Measurements from ENCODE around the gene RIOK3.

The RIOK3 gene

DNA sequence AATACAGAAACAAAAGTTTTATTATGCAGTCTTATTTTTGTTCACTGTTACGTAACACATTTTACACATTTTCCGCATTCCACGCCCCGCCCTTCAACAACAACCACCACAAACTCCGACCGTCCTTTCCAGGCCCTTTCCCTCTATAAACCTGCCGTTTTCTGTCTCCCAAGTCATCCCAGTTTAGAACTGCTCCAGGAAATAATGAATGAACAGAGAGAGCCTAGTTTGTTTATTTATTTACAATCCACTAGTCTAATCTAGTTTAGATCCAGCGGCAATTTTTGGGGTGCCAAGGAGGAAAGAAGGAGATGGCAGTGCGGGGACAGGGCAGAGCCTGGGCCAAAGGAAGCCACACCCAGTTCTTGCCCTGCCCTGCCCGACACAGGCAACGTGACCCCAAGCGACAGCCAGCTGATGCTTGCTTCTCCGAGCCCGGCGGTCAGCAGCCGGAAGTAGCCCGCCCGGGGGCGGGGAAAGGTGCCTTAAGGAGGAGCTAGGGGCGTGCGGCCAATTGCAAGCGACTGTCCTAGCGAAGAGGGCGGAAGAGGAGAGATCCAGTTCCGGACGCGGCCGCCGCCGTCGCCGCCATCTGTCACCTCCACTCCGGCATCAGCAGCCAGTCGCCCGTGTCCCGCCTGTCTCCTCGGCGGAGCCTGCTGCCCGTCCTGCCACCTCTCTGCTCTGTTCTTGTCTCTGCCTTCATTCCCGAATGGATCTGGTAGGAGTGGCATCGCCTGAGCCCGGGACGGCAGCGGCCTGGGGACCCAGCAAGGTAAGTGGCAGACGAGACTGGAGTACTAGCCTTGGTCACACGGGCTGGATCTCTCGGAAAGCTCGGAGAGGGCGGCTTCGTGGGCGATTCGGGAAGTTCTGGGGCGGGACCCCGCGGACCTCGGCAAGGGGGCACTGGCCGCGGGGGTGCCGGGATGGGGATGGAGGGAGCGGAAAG lies at the start of gene RIOK3:
RIOK3 (plus strand) TSS at position 560 of the 952 bp plus-strand sequence; CDS start at position 713, 153 bp downstream.
- peaks cover 8% of the 10 kb centered on the region; the same call in 1 of the 2 replicates for H3F3A ChIP-seq (ENCODE audit: insufficient read depth)
- peaks cover 49% of the 10 kb centered on the region for H3K79me2 ChIP-seq (ENCODE audit: insufficient read depth, low read length)
- no peak for TF ChIP-seq CTCF (IDR thresholded peaks at IDR 0.05; ENCODE audit: insufficient read depth, low read length, poor library complexity, severe bottlenecking)
- TF ChIP-seq EZH2phosphoT487 (conservative IDR thresholded peaks at IDR 0.05; ENCODE audit: low read length) = no peak
- H3K9me3 ChIP-seq (ENCODE audit: insufficient read depth, low read length) = no peaks in the 10 kb centered on the region
- peak within 1 kb of the TSS; percentile 62 for H3K27ac ChIP-seq (ENCODE audit: low read depth, low read length)
- H2AFZ ChIP-seq (ENCODE audit: low read depth, low read length, severe bottlenecking) = peak within 1 kb of the TSS; percentile 62
- peak within 1 kb of the TSS; percentile 91 for H3K4me2 ChIP-seq (ENCODE audit: low read depth, low read length, poor library complexity, severe bottlenecking)
- H3K9ac ChIP-seq (ENCODE audit: low read length) = peak within 1 kb of the TSS; percentile 89
- H4K20me1 ChIP-seq (ENCODE audit: low read depth, low read length) = peaks cover 21% of the 10 kb centered on the region
- H3K27me3 ChIP-seq (ENCODE audit: low read length) = no peaks in the 10 kb centered on the region
- H3K36me3 ChIP-seq (ENCODE audit: low read length) = peaks cover 7% of the 10 kb centered on the region; the same call in 1 of the 2 replicates
- peak within 1 kb of the TSS; percentile 81 for H3K4me3 ChIP-seq (ENCODE audit: insufficient read depth, low read length, poor library complexity, severe bottlenecking)
- H3K9me2 ChIP-seq (replicated peaks; ENCODE audit: insufficient read depth, low read length) = no peaks in the 10 kb centered on the region

DNA sequence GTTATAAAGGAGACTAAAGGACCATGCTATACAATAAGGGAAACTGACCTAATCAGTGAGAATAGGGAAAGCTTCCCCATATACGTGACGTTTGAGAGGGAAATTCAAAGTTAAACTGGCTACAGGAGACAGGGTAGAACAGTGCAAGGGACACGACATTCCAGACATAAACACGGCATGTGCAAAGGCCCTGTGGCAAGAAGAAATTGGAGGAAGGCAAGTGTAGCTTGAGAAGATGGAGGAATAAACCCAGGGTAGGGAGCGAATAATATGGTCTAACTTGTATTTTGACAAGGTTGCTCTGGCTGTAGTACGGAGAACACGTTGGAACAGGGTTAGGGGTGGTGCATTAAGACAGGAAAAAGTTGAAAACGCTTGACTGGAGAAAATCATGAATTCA lies 49.8 kb upstream of the RIOK3 start:
- Histone ChIP-seq H3K9me2 (replicated peaks; ENCODE audit: insufficient read depth, low read length) (no peaks in the 10 kb centered on the region), H2AFZ (ENCODE audit: low read depth, low read length, severe bottlenecking) (no peak overlapping the region), H4K20me1 (ENCODE audit: low read depth, low read length) (no peaks in the 10 kb centered on the region), H3K27me3 (ENCODE audit: low read length) (no peaks in the 10 kb centered on the region), H3K4me3 (ENCODE audit: insufficient read depth, low read length, poor library complexity, severe bottlenecking) (no peak overlapping the region), H3F3A (ENCODE audit: insufficient read depth) (no peaks in the 10 kb centered on the region), H3K27ac (ENCODE audit: low read depth, low read length) (no peak overlapping the region), H3K36me3 (ENCODE audit: low read length) (no peaks in the 10 kb centered on the region), H3K79me2 (ENCODE audit: insufficient read depth, low read length) (peaks cover 12% of the 10 kb centered on the region), H3K9ac (ENCODE audit: low read length) (no peak overlapping the region), H3K4me2 (ENCODE audit: low read depth, low read length, poor library complexity, severe bottlenecking) (no peak overlapping the region), H3K9me3 (ENCODE audit: insufficient read depth, low read length) (no peaks in the 10 kb centered on the region)
- TF ChIP-seq EZH2phosphoT487 (conservative IDR thresholded peaks at IDR 0.05; ENCODE audit: low read length) (no peak), CTCF (IDR thresholded peaks at IDR 0.05; ENCODE audit: insufficient read depth, low read length, poor library complexity, severe bottlenecking) (no peak)

GRCh38 chr18:23405636-23406035 lies 47.5 kb upstream of the RIOK3 start:
- TF ChIP-seq EZH2phosphoT487 (conservative IDR thresholded peaks at IDR 0.05; ENCODE audit: low read length) = no peak
- no peak for TF ChIP-seq CTCF (IDR thresholded peaks at IDR 0.05; ENCODE audit: insufficient read depth, low read length, poor library complexity, severe bottlenecking)
- H3K9ac ChIP-seq (ENCODE audit: low read length) = no peak overlapping the region
- H3K79me2 ChIP-seq (ENCODE audit: insufficient read depth, low read length) = peaks cover 12% of the 10 kb centered on the region
- no peaks in the 10 kb centered on the region for H3K36me3 ChIP-seq (ENCODE audit: low read length)
- H3F3A ChIP-seq (ENCODE audit: insufficient read depth) = no peaks in the 10 kb centered on the region
- no peak overlapping the region for H2AFZ ChIP-seq (ENCODE audit: low read depth, low read length, severe bottlenecking)
- H3K4me3 ChIP-seq (ENCODE audit: insufficient read depth, low read length, poor library complexity, severe bottlenecking) = no peak overlapping the region
- no peak overlapping the region for H3K4me2 ChIP-seq (ENCODE audit: low read depth, low read length, poor library complexity, severe bottlenecking)
- no peak overlapping the region for H3K27ac ChIP-seq (ENCODE audit: low read depth, low read length)
- H3K27me3 ChIP-seq (ENCODE audit: low read length) = no peaks in the 10 kb centered on the region
- no peaks in the 10 kb centered on the region for H3K9me2 ChIP-seq (replicated peaks; ENCODE audit: insufficient read depth, low read length)
- no peaks in the 10 kb centered on the region for H3K9me3 ChIP-seq (ENCODE audit: insufficient read depth, low read length)
- no peaks in the 10 kb centered on the region for H4K20me1 ChIP-seq (ENCODE audit: low read depth, low read length)

Data from SU-DHL-6 (cell line).